Mucosa of rectum (tissue), 2 donors: Measurements from ENCODE around the gene OGFR.

Experiments used
- H3K27ac ChIP-seq, 2 donors: one replicate each; pipeline ENCODE4 v1.7.0; 2013; ENCODE audit warnings: inconsistent platforms in 2 of 2, low read depth in 2 of 2, low read length in 2 of 2
- H3K27me3 ChIP-seq, 2 donors: one replicate each; pipeline ENCODE4 v1.7.0; 2013; ENCODE audit warnings: low read length in 2 of 2; ENCODE audit not compliant: control insufficient read depth in 2 of 2, insufficient read depth in 2 of 2
- H3K36me3 ChIP-seq, 2 donors: one replicate each; pipeline ENCODE4 v1.7.0; 2013; ENCODE audit warnings: low read length in 2 of 2; ENCODE audit not compliant: control insufficient read depth in 2 of 2, insufficient read depth in 2 of 2
- H3K4me1 ChIP-seq, 2 donors: one replicate each; pipeline ENCODE4 v1.7.0; 2013; ENCODE audit warnings: low read length in 2 of 2, mild to moderate bottlenecking in 1 of 2; ENCODE audit not compliant: control insufficient read depth in 2 of 2, insufficient read depth in 2 of 2
- H3K4me3 ChIP-seq, 2 donors: one replicate each; pipeline ENCODE4 v1.7.0; 2013; ENCODE audit warnings: low read length in 2 of 2
- H3K9ac ChIP-seq, 2 donors: one replicate each; pipeline ENCODE4 v1.7.0; 2013; ENCODE audit warnings: low read length in 2 of 2, low read depth in 1 of 2, mild to moderate bottlenecking in 1 of 2
- H3K9me3 ChIP-seq, 2 donors: one replicate each; pipeline ENCODE4 v1.7.0; 2013; ENCODE audit warnings: low read length in 2 of 2; ENCODE audit not compliant: control insufficient read depth in 2 of 2
- donor health status: healthy.
- donor health status: Normal muscosa, but diverticular disease.

Gene OGFR

GRCh38 chr20:62815066-62815991 lies 10.7 kb downstream of the OGFR start:
- Histone ChIP-seq H3K9me3 (no peaks in the 10 kb centered on the region), H3K4me1 (peaks cover 2 to 4% of the 10 kb centered on the region in 2 donors), H3K36me3 (peaks cover 10 to 12% of the 10 kb centered on the region in 2 donors), H3K9ac (no peak overlapping the region), H3K4me3 (no peak overlapping the region), H3K27ac (no peak overlapping the region), H3K27me3 (peaks cover 21 to 41% of the 10 kb centered on the region in 2 donors)

DNA sequence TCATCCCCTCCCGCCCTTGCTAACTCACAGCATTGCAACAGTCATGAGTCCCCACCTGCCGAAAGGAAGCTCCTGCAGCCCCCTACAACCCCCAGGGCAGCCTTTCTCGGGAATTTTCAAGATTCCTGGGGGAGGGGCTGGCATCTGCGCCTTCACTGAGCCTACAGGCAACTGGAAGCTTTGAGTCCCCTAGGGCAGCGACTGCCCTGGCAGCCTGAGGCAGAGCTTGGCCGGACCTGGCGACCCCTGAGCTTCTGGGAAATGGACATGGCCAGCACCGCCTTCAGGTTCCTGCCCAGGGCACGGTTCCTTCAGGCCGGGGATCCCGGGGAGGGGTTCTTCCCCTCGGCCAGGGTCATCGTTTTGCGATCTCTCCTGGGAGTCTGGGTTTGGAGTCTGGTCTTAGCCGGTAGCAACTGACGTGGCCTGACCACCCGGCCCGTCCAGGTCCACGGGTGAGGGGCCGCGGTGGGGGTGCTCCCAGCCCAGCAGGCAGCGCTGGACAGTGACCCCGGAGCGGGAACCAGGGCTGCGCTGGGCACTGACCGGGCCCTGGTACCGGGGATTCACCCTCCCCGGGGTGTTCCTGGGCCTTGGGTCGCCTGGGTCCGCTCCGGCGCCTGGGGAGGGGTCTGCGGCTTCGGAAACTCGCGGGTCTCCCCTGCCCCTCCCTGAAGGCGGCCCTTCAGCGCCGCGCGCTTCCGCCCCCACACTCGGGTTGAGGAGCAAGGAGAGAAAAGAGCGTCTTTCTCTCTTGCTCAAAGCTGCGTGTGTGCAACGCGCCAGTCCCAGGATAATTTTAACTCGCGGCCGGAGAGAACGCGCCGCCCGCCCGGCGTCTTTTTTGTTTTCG lies 11.6 kb downstream of the OGFR start:
- no peak overlapping the region for H3K27ac ChIP-seq
- peaks cover 2 to 4% of the 10 kb centered on the region in 2 donors for H3K4me1 ChIP-seq
- no peaks in the 10 kb centered on the region for H3K9me3 ChIP-seq
- no peak overlapping the region for H3K9ac ChIP-seq
- H3K36me3 ChIP-seq = peaks cover 4 to 9% of the 10 kb centered on the region in 2 donors
- peaks cover 21 to 41% of the 10 kb centered on the region in 2 donors for H3K27me3 ChIP-seq
- H3K4me3 ChIP-seq = no peak overlapping the region

GRCh38 chr20:62816884-62817873 lies 12.5 kb downstream of the OGFR start, which contains the start of gene COL9A3:
Gene COL9A3 (plus strand): TSS chr20:62817050. CDS start chr20:62817065, 15 bp downstream.
- Histone ChIP-seq H3K9ac (no peak within 1 kb of the TSS), H3K4me3 (no peak within 1 kb of the TSS), H3K36me3 (peaks cover 0 to 2% of the 10 kb centered on the region in 2 donors), H3K9me3 (no peaks in the 10 kb centered on the region), H3K27me3 (peaks cover 21 to 41% of the 10 kb centered on the region in 2 donors), H3K27ac (no peak within 1 kb of the TSS), H3K4me1 (peaks cover 2 to 4% of the 10 kb centered on the region in 2 donors)

DNA sequence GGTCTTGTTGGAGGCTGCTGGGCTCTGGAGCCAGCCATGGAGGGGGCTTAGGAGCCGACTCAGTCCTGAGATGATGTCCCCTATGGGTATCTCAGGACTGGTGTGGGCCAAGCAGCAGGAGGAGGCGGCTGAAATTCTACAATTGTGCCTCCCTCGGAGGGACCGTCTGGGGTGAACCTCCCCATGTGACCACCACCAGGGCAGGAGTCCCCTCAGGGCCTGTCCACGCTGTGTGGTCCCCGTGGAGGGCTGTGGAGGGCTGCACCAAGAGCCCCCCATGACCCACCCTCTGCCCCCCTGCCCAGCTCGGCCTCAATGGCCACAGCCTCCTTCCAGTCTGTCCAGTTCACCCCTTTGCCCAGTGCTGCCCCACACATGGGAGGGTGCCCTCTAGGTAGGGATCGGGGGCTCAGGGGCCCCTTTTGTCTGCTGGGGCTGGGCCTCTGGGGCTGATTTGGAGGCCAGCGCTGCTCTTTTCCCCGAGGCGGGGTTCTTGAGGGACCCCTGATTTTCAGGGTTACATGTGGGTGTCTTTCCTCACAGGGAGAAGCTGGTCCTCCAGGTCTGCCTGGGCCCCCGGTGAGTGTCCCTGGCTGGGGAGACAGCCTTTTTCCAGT lies 13.4 kb downstream of the OGFR start:
- Histone ChIP-seq H3K4me1 (peaks cover 2 to 4% of the 10 kb centered on the region in 2 donors), H3K27ac (no peak overlapping the region), H3K9me3 (no peaks in the 10 kb centered on the region), H3K9ac (no peak overlapping the region), H3K36me3 (no peaks in the 10 kb centered on the region), H3K4me3 (no peak overlapping the region), H3K27me3 (peaks cover 21 to 41% of the 10 kb centered on the region in 2 donors)

DNA sequence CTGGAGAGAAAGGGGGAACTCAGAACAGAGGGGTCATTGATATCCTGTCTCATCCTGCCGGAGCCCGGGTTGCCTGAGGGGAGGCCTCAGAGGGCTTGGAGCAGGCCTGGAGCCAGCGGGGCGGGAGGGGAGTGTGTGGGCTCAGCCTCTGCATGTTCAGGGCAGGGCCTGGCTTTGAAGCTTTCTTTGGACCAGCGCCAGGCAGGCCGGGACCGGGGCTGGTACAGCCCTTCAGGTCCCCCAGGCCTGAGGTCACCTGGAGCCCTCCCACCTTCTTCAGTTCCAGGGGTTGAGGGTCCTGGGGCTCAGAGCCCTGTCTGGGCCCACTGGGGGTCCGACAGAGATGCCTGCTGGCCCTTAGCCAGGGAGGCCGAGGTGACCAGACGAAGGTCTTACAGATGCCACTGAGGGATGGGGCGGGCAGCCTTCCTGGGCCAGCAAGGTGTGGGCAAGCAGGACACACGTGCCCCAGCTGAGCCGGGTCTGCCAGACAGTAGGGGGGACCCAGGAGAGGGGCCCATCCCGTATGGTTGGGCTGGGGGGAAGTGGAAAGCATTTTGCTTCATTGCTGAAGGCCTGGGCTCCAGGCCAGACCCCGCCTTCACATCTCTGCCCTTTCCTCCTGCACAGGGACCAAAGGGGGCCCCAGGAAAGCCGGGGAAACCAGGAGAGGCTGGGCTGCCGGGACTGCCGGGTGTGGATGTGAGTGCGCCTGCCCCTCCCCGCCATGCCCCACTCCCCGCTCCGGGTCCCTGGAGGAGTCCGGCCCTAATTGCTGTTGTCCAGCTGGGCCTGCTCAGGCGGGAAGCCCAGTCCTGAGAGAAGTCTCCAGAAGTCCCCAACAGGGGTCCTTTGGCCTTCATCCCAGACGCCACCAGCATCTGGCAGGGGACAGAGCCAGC lies 14.2 kb downstream of the OGFR start:
- peaks cover 2 to 4% of the 10 kb centered on the region in 2 donors for H3K4me1 ChIP-seq
- H3K9ac ChIP-seq = no peak overlapping the region
- H3K4me3 ChIP-seq = no peak overlapping the region
- no peak overlapping the region for H3K27ac ChIP-seq
- no peaks in the 10 kb centered on the region for H3K36me3 ChIP-seq
- peaks cover 21 to 41% of the 10 kb centered on the region in 2 donors for H3K27me3 ChIP-seq
- no peaks in the 10 kb centered on the region for H3K9me3 ChIP-seq

GRCh38 chr20:62819494-62820174 lies 15.0 kb downstream of the OGFR start:
- Histone ChIP-seq H3K4me3 (no peak overlapping the region), H3K27ac (no peak overlapping the region), H3K9ac (no peak overlapping the region), H3K36me3 (no peaks in the 10 kb centered on the region), H3K9me3 (no peaks in the 10 kb centered on the region), H3K4me1 (peaks cover 4 to 7% of the 10 kb centered on the region in 2 donors), H3K27me3 (peaks cover 21 to 39% of the 10 kb centered on the region in 2 donors)

DNA sequence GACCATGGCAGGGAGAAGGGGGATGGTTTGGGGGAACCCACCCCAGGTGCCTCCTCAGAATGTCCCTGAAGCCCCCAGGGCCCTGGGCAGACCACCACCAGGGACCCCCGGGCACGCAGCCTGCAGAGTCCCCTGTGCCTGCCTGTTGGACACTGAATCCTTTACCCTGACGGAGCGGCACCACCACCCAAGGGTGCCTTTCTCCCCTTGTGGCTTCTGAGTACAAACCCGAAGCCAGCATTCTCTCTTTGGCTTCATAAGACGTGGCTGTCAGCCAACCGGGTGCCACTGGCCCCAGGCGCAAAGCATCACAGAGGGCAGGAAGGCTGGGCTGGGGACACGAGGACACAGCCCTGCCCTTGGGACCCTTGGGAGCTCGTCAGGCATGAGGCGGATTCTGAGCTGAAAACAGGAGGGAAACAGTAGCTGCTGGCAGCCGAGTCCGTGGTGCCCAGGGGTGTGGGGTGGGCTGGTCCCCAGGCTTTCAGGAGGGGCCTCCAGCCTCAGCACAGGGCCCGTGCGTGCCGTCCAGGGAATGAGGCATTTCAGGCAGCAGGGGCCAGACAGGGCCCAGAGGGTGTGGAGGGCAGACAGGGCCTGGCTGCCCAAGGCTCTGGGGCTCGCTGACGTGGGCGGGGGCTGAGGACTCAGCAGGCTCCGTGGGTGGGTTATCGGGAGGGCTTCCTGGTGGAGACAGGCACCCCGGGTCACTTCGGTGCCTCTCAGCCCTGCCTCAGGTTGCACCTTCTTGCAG lies 15.8 kb downstream of the OGFR start:
- H3K9ac ChIP-seq = no peak overlapping the region
- peaks cover 14 to 32% of the 10 kb centered on the region in 2 donors for H3K27me3 ChIP-seq
- H3K9me3 ChIP-seq = no peaks in the 10 kb centered on the region
- no peak overlapping the region for H3K27ac ChIP-seq
- no peak overlapping the region for H3K4me3 ChIP-seq
- no peaks in the 10 kb centered on the region for H3K36me3 ChIP-seq
- peaks cover 4 to 8% of the 10 kb centered on the region in 2 donors for H3K4me1 ChIP-seq
